Natural killer cell (primary cell): ENCODE data around the gene CD180. TPM values are rescaled to one million over a fixed set of nuclear protein-coding genes. Genes with fewer than 3 reads are reported as not detected.

Experiments
- ATAC-seq, 3 donors: fragments of 150-1000 bp in 2 of 3; fragments of 200-7000 bp in 1 of 3; cut with Tn5 transposase; 1 replicate in 1 of 3; 2 replicates in 2 of 3; pipeline ENCODE4 v1.10.0; 2021; ENCODE audit warnings: mild to moderate bottlenecking in 2 of 3, moderate library complexity in 2 of 3
- DNase-seq, 2 donors: peaks; one replicate each; pipeline versions ENCODE4 v3.0.0 to v3.0.0-alpha.2; 2013 to 2021; ENCODE audit warnings: mixed read lengths in 1 of 2
- H3K27ac ChIP-seq: one replicate; pipeline ENCODE4 v1.5.1; 2013; ENCODE audit warnings: mild to moderate bottlenecking, low read length
- H3K27me3 ChIP-seq: one replicate; pipeline ENCODE4 v1.6.1; 2013; ENCODE audit warnings: low read length; ENCODE audit not compliant: control insufficient read depth, insufficient read depth
- H3K36me3 ChIP-seq: one replicate; pipeline ENCODE4 v1.6.1; 2013; ENCODE audit warnings: low read length; ENCODE audit not compliant: control insufficient read depth, insufficient read depth
- H3K4me1 ChIP-seq: one replicate; pipeline ENCODE4 v1.6.1; 2013; ENCODE audit warnings: low read length; ENCODE audit not compliant: control insufficient read depth, insufficient read depth
- H3K4me3 ChIP-seq: one replicate; pipeline ENCODE4 v1.5.1; 2013; ENCODE audit warnings: low read length
- H3K9me3 ChIP-seq: one replicate; pipeline ENCODE4 v1.6.1; 2013; ENCODE audit warnings: low read length; ENCODE audit not compliant: control insufficient read depth, insufficient read depth
- H3K27ac Mint-ChIP-seq, 2 donors: one replicate each; pipeline ENCODE4 v1.8.0; 2022; ENCODE audit warnings: mild to moderate bottlenecking in 2 of 2, mixed read lengths in 2 of 2, moderate library complexity in 1 of 2
- H3K27me3 Mint-ChIP-seq, 2 donors: one replicate each; pipeline ENCODE4 v1.8.0; 2022; ENCODE audit warnings: low read depth in 2 of 2, mixed read lengths in 2 of 2
- H3K36me3 Mint-ChIP-seq: one replicate; pipeline ENCODE4 v1.8.0; 2022; ENCODE audit warnings: mixed read lengths
- H3K4me1 Mint-ChIP-seq, 2 donors: one replicate each; pipeline ENCODE4 v1.8.0; 2022; ENCODE audit warnings: mixed read lengths in 2 of 2
- H3K4me3 Mint-ChIP-seq: one replicate; pipeline ENCODE4 v1.8.0; 2022; ENCODE audit warnings: mild to moderate bottlenecking, moderate library complexity, mixed read lengths
- H3K9me3 Mint-ChIP-seq, 2 donors: one replicate each; pipeline ENCODE4 v1.8.0; 2022; ENCODE audit warnings: mixed read lengths in 2 of 2
- CTCF ChIP-seq: fragments of 200-600 bp; IDR thresholded peaks from one replicate; pipeline ENCODE4 v1.8.0; 2022; ENCODE audit warnings: antibody characterized with exemption
- WGBS: methylation state at CpG from one replicate; pipeline ENCODE4 v1.1.7; 2013; ENCODE audit warnings: missing lambda C conversion rate; ENCODE audit not compliant: insufficient coverage; 5-methylcytosine and 5-hydroxymethylcytosine counted together
- intact Hi-C: fragments of 100-400 bp; cut with micrococcal nuclease; formaldehyde crosslinking; loops from one replicate; pipeline ENCODE4 v1.14.2; 2022
- total RNA-seq, 4 donors: library from RNA; stranded (reverse); fragments of 120-200 nt in 1 of 4; gene quantifications; one replicate each; pipeline versions ENCODE4 v1.2.3 to v1.2.4, GENCODE V29; 2013 to 2022

CD180 gene
- total RNA-seq, 3 donors from 2014 or later (not counting 1 experiment from before 2014, with no cell fraction given): 0.34 to 1.2 (median 1.1) TPM

GRCh38 chr5:67203701-67204074 is 7.1 kb upstream of the CD180 start:
- no peak for TF ChIP-seq CTCF
- ATAC-seq: no peak
- H3K27me3 Mint-ChIP-seq: no peaks in the 10 kb centered on the region
- Histone ChIP-seq H3K9me3 (no peaks in the 10 kb centered on the region), H3K27me3 (no peaks in the 10 kb centered on the region), H3K27ac (peak overlapping the region; percentile 19), H3K4me1 (peaks cover 63% of the 10 kb centered on the region), H3K36me3 (no peaks in the 10 kb centered on the region), H3K4me3 (no peak overlapping the region)
- no peak overlapping the region for H3K4me3 Mint-ChIP-seq
- no peaks in the 10 kb centered on the region for H3K9me3 Mint-ChIP-seq
- intact Hi-C loops: no loop called here
- no peak for DNase-seq
- H3K4me1 Mint-ChIP-seq: peaks cover 60 to 63% of the 10 kb centered on the region in 2 donors
- H3K27ac Mint-ChIP-seq: no peak overlapping the region
- WGBS: 54% methylated on average over 2 of the region's 2 CpGs
- no peaks in the 10 kb centered on the region for H3K36me3 Mint-ChIP-seq

GRCh38 chr5:67202828-67203227 is 6.2 kb upstream of the CD180 start:
- H3K27ac Mint-ChIP-seq: peak overlapping the region in 1 of 2 donors; percentile 18
- no peak for TF ChIP-seq CTCF
- peak; percentile 13 to 56 (median 22) for ATAC-seq

GRCh38 chr5:67201897-67202549 is 5.4 kb upstream of the CD180 start:
- Histone ChIP-seq H3K27me3 (no peaks in the 10 kb centered on the region), H3K9me3 (no peaks in the 10 kb centered on the region), H3K36me3 (no peaks in the 10 kb centered on the region), H3K4me1 (peaks cover 47% of the 10 kb centered on the region), H3K4me3 (no peak overlapping the region), H3K27ac (no peak overlapping the region)
- H3K9me3 Mint-ChIP-seq: no peaks in the 10 kb centered on the region
- no peaks in the 10 kb centered on the region for H3K27me3 Mint-ChIP-seq
- no peak overlapping the region for H3K27ac Mint-ChIP-seq
- intact Hi-C loops: no loop called here
- WGBS: 96% methylated on average over 4 of the region's 6 CpGs
- no peaks in the 10 kb centered on the region for H3K36me3 Mint-ChIP-seq
- no peak for ATAC-seq
- peaks cover 50 to 55% of the 10 kb centered on the region in 2 donors for H3K4me1 Mint-ChIP-seq
- H3K4me3 Mint-ChIP-seq: no peak overlapping the region
- DNase-seq: no peak
- no peak for TF ChIP-seq CTCF

More at GRCh38 chr5:67202828-67203227, 6.2 kb upstream of the CD180 start:
- DNase-seq: peak in 1 of 2 donors; percentile 34
- Mint-ChIP-seq H3K4me1 (peaks cover 58 to 63% of the 10 kb centered on the region in 2 donors), H3K27me3 (no peaks in the 10 kb centered on the region), H3K4me3 (no peak overlapping the region), H3K36me3 (no peaks in the 10 kb centered on the region), H3K9me3 (no peaks in the 10 kb centered on the region)
- Histone ChIP-seq H3K27ac (peak overlapping the region; percentile 20), H3K4me3 (no peak overlapping the region), H3K9me3 (no peaks in the 10 kb centered on the region), H3K27me3 (no peaks in the 10 kb centered on the region), H3K36me3 (no peaks in the 10 kb centered on the region), H3K4me1 (peaks cover 55% of the 10 kb centered on the region)
- 51% methylated on average over 4 of the region's 4 CpGs for WGBS
- intact Hi-C loops: no loop called here
